Thyroid gland (tissue), 4 donors: Measurements from ENCODE around the gene SEL1L. TPM values are rescaled to one million over a fixed set of nuclear protein-coding genes. Genes with fewer than 3 reads are reported as not detected.

Source experiments
- DNase-seq, 2 donors: peaks; one replicate each; pipeline ENCODE4 v3.0.0-alpha.2; 2019
- H3K27ac ChIP-seq, 3 donors: fragments of 200-600 bp; sonication (generic); 1 replicate in 2 of 3; 2 replicates in 1 of 3; pipeline ENCODE4 v1.5.1; 2016 to 2019; ENCODE audit warnings: mild to moderate bottlenecking in 1 of 3, moderate library complexity in 1 of 3
- H3K27me3 ChIP-seq: fragments of 200-600 bp; sonication (generic); one replicate; pipeline ENCODE4 v1.5.1; 2019
- H3K36me3 ChIP-seq, 2 donors: fragments of 200-600 bp; sonication (generic); one replicate each; pipeline ENCODE4 v1.5.1; 2016 to 2019
- H3K4me1 ChIP-seq, 2 donors: fragments of 200-600 bp; sonication (generic); one replicate each; pipeline ENCODE4 v1.5.1; 2017 to 2019
- H3K4me3 ChIP-seq, 3 donors: fragments of 200-600 bp; sonication (generic); replicated peaks in 1 of 3; 1 replicate in 2 of 3; 2 replicates in 1 of 3; pipeline ENCODE4 v1.5.1; 2016; ENCODE audit warnings: mild to moderate bottlenecking in 1 of 3
- H3K9me3 ChIP-seq: fragments of 200-600 bp; sonication (generic); one replicate; pipeline ENCODE4 v1.5.1; 2017
- CTCF ChIP-seq, 6 experiments: fragments of 200-600 bp in 3 of 6; fragments of 450-650 bp in 3 of 6; sonication (generic) in 3 of 6; IDR thresholded peaks; one replicate each; pipeline ENCODE4 v1.5.1; 2016 to 2019; ENCODE audit warnings: antibody characterized with exemption in 6 of 6, mild to moderate bottlenecking in 2 of 6, inconsistent platforms in 1 of 6, moderate library complexity in 1 of 6
- POLR2A ChIP-seq, 2 donors: fragments of 450-650 bp; IDR thresholded peaks; one replicate each; pipeline ENCODE4 v1.6.1; 2017; ENCODE audit warnings: antibody characterized with exemption in 2 of 2, mild to moderate bottlenecking in 2 of 2, moderate library complexity in 1 of 2
- WGBS, 2 donors: methylation state at CpG; one replicate each; pipeline ENCODE4 v1.1.5; 2017; 5-methylcytosine and 5-hydroxymethylcytosine counted together
- intact Hi-C: fragments of 100-400 bp; cut with DNase I; formaldehyde crosslinking; loops from one replicate; pipeline ENCODE4 v1.15.1; 2023
- total RNA-seq, 4 donors: library from RNA; depleted of rRNA; stranded (reverse); fragments of >200 nt; gene quantifications; one replicate each; pipeline ENCODE4 v1.2.3, GENCODE V29; 2016

Gene SEL1L
- total RNA-seq, 4 donors from 2014 or later: 65.4 to 96.2 (median 89.6) TPM

- H3K9me3 ChIP-seq: no peaks in the 10 kb centered on the region
- no peaks in the 10 kb centered on the region for H3K27me3 ChIP-seq
- no peak overlapping the region for H3K4me3 ChIP-seq
- intact Hi-C loops: no loop called here
- peak; percentile 9 to 18 for DNase-seq
- no peak for TF ChIP-seq POLR2A (IDR thresholded peaks at IDR 0.05)
- peak in 3 of 6 experiments; percentile 40 to 48 (median 46) for TF ChIP-seq CTCF (IDR thresholded peaks at IDR 0.05)
- no peaks in the 10 kb centered on the region for H3K4me1 ChIP-seq
- H3K27ac ChIP-seq: no peak overlapping the region
- H3K36me3 ChIP-seq: no peaks in the 10 kb centered on the region
- WGBS, 2 donors: 46 to 53% methylated on average over 7 of the region's 7 CpGs
Observed at GRCh38 chr14:81565441-81566290, 32.0 kb upstream of the SEL1L start.

GRCh38 chr14:81562818-81563217, 29.2 kb upstream of the SEL1L start:
- no peak overlapping the region for H3K27ac ChIP-seq
- no peak overlapping the region for H3K4me3 ChIP-seq
- no peak for TF ChIP-seq POLR2A (IDR thresholded peaks at IDR 0.05)
- no peak for TF ChIP-seq CTCF (IDR thresholded peaks at IDR 0.05)
- no peaks in the 10 kb centered on the region for H3K9me3 ChIP-seq
- DNase-seq: no peak
- H3K36me3 ChIP-seq: no peaks in the 10 kb centered on the region
- H3K27me3 ChIP-seq: no peaks in the 10 kb centered on the region
- no peaks in the 10 kb centered on the region for H3K4me1 ChIP-seq
- intact Hi-C loops: no loop called here
- 76 to 77% methylated on average over 2 of the region's 2 CpGs for WGBS, 2 donors

- no peak for TF ChIP-seq CTCF (IDR thresholded peaks at IDR 0.05)
- no peak for TF ChIP-seq POLR2A (IDR thresholded peaks at IDR 0.05)
- 53 to 61% methylated on average over 10 of the region's 10 CpGs for WGBS, 2 donors
- H3K36me3 ChIP-seq: no peaks in the 10 kb centered on the region
- intact Hi-C loops: no loop called here
- H3K27me3 ChIP-seq: no peaks in the 10 kb centered on the region
- H3K4me3 ChIP-seq: no peak overlapping the region
- no peak overlapping the region for H3K27ac ChIP-seq
- H3K4me1 ChIP-seq: no peaks in the 10 kb centered on the region
- no peak for DNase-seq
- H3K9me3 ChIP-seq: no peaks in the 10 kb centered on the region
Observed at GRCh38 chr14:81561084-81561775, 27.6 kb upstream of the SEL1L start.

GRCh38 chr14:81559385-81559784, 25.7 kb upstream of the SEL1L start:
- Histone ChIP-seq H3K4me3 (no peak overlapping the region), H3K27me3 (no peaks in the 10 kb centered on the region), H3K36me3 (no peaks in the 10 kb centered on the region), H3K9me3 (no peaks in the 10 kb centered on the region), H3K27ac (no peak overlapping the region), H3K4me1 (no peaks in the 10 kb centered on the region)
- no peak for DNase-seq
- WGBS, 2 donors: 69 to 73% methylated on average over 3 of the region's 3 CpGs
- intact Hi-C loops: no loop called here
- TF ChIP-seq CTCF (IDR thresholded peaks at IDR 0.05) (no peak), POLR2A (IDR thresholded peaks at IDR 0.05) (no peak)

- 87 to 94% methylated on average over 1 of the region's 1 CpG for whole genome bisulfite sequencing, 2 donors
- DNase-seq: no peak
- intact Hi-C loops: no loop called here
- H3K36me3 ChIP-seq: no peaks in the 10 kb centered on the region
- H3K27ac ChIP-seq: no peak overlapping the region
- H3K4me1 ChIP-seq: no peaks in the 10 kb centered on the region
- H3K4me3 ChIP-seq: no peak overlapping the region
- no peaks in the 10 kb centered on the region for H3K27me3 ChIP-seq
- no peaks in the 10 kb centered on the region for H3K9me3 ChIP-seq
- no peak for TF ChIP-seq POLR2A (IDR thresholded peaks at IDR 0.05)
- TF ChIP-seq CTCF (IDR thresholded peaks at IDR 0.05): no peak
Observed at GRCh38 chr14:81557146-81557545, 23.5 kb upstream of the SEL1L start.
